Measurements from ENCODE around the gene MGRN1.

DNA sequence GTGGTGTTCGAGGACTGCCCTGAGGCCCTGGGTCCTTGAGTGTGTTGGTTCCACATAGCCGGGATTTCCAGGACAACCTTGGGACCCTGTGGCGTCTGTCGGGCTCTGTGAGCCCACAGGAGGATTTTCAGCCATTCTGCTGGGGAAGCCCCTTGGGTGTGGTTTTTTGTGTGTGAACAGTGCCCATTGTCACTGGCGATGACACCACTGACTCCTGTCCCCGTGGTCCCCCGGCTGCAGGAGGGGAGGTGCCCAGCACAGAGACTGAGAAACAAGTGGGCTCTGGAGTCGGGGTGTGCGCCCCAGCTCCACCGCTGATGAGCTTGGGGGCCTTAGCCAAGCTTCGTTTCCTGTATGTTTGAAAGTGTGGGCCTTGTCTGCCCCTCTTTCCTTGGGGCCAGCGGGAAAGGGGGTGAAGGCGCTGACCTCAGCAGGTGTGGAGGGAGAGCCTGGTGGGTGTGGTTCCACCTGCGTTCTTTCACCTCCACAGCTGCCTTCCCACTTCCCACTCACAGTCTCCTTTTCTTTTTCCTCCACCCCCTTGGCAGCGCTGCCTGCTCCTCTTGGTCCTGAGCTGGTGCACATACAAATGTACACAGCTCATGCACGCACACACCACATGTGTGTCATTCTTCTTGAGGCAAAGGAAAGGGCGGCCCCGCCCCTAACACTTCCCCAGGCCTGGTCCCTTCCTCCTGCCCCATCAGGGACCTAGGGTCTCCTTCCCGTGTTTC, 16.1 kb downstream of the MGRN1 start:
- TF ChIP-seq EZH2 (IDR thresholded peaks at IDR 0.05; ENCODE audit: insufficient read depth, poor library complexity, severe bottlenecking) (no peak), EZH2phosphoT487 (IDR thresholded peaks at IDR 0.05; ENCODE audit: insufficient read depth, low read depth) (no peak)

Measured in GM23248 (cell line).